OCI-LY7 (cell line): ENCODE results near the gene THOP1. TPM values are rescaled to one million over a fixed set of nuclear protein-coding genes. Genes with fewer than 3 reads are reported as not detected.

Experiments
- BruUV-seq: library from RNA; stranded (reverse); fragments of 400-500 nt; replicated peaks from 2 replicates; lab custom pipeline; 2021; lab: Mats Ljungman, UMichigan
- CTCF ChIA-PET: fragments of 300-600 bp; sonication (Branson Sonifier 250); formaldehyde crosslinking; loops from one replicate; lab custom pipeline; 2022; ENCODE audit warnings: antibody characterized with exemption; ENCODE audit not compliant: unreplicated experiment; lab: Charles Lee
- POLR2A ChIA-PET: fragments of 300-600 bp; sonication (Branson Sonifier 250); formaldehyde crosslinking; loops from one replicate; lab custom pipeline; 2022; ENCODE audit warnings: antibody characterized with exemption; lab: Charles Lee
- DNase-seq: peaks from one replicate; pipeline ENCODE4 v3.0.0-alpha.2; 2015; ENCODE audit warnings: low spot score
- H2AFZ ChIP-seq: fragments of 200-600 bp; sonication (generic), shearing (Covaris generic); 2 replicates; pipeline ENCODE4 v1.6.1; 2014; ENCODE audit warnings: mild to moderate bottlenecking, antibody characterized with exemption, low read length, moderate library complexity
- H3K27ac ChIP-seq: fragments of 200-600 bp; sonication (generic); 2 replicates; pipeline ENCODE4 v1.5.1; 2014; ENCODE audit warnings: mixed run types, low read depth, mild to moderate bottlenecking, moderate library complexity, low read length, inconsistent platforms; ENCODE audit not compliant: poor library complexity, severe bottlenecking
- H3K36me3 ChIP-seq: fragments of 200-600 bp; sonication (generic); 2 replicates; pipeline ENCODE4 v1.6.1; 2014; ENCODE audit warnings: mild to moderate bottlenecking, antibody characterized with exemption, low read length, moderate library complexity, mixed read lengths; ENCODE audit not compliant: insufficient read depth
- H3K4me1 ChIP-seq: fragments of 200-600 bp; sonication (generic); 2 replicates; pipeline ENCODE4 v1.5.1; 2014; ENCODE audit warnings: mild to moderate bottlenecking, low read length; ENCODE audit not compliant: insufficient read depth, poor library complexity, severe bottlenecking
- H3K4me2 ChIP-seq: fragments of 200-600 bp; sonication (generic); 2 replicates; pipeline ENCODE4 v1.6.1; 2014; ENCODE audit warnings: mild to moderate bottlenecking, low read length
- H3K4me3 ChIP-seq: fragments of 200-600 bp; sonication (generic); 2 replicates; pipeline ENCODE4 v1.5.1; 2014; ENCODE audit warnings: mild to moderate bottlenecking, low read depth, low read length; ENCODE audit not compliant: poor library complexity, severe bottlenecking
- H3K79me2 ChIP-seq: fragments of 200-600 bp; sonication (generic); 2 replicates; pipeline ENCODE4 v1.6.1; 2016; ENCODE audit warnings: low read depth, mild to moderate bottlenecking, low read length, moderate library complexity, mixed read lengths; ENCODE audit not compliant: insufficient read depth
- H3K9me2 ChIP-seq: fragments of 200-600 bp; sonication (generic); 2 replicates; pipeline ENCODE4 v1.6.1; 2016; ENCODE audit warnings: mild to moderate bottlenecking, low read length, mixed read lengths; ENCODE audit not compliant: insufficient read depth
- H3K9me3 ChIP-seq: fragments of 200-600 bp; sonication (generic); 2 replicates; pipeline ENCODE4 v1.6.1; 2014; ENCODE audit warnings: mild to moderate bottlenecking, mixed run types, low read length, mixed read lengths
- H4K20me1 ChIP-seq: fragments of 200-600 bp; sonication (generic); 2 replicates; pipeline ENCODE4 v1.6.1; 2014; ENCODE audit warnings: mild to moderate bottlenecking, antibody characterized with exemption, low read length, moderate library complexity, mixed read lengths; ENCODE audit not compliant: insufficient read depth
- CTCF ChIP-seq: fragments of 200-600 bp; sonication (generic); conservative IDR thresholded peaks from 2 replicates; pipeline ENCODE4 v1.5.1; 2014; ENCODE audit warnings: mild to moderate bottlenecking, antibody characterized with exemption, low read length, moderate library complexity, mixed read lengths
- EZH2phosphoT487 ChIP-seq: fragments of 200-600 bp; sonication (generic); IDR thresholded peaks from 2 replicates; pipeline ENCODE4 v1.6.1; 2018; ENCODE audit warnings: low read depth, borderline replicate concordance, mild to moderate bottlenecking, mixed run types, antibody characterized with exemption, low read length, moderate library complexity, mixed read lengths
- intact Hi-C: fragments of 100-400 bp; cut with micrococcal nuclease; formaldehyde crosslinking; loops from one replicate; pipeline ENCODE4 v1.10.0; 2022; ENCODE audit not compliant: unreplicated experiment
- total RNA-seq, 2 experiments: library from RNA; depleted of rRNA in 1 of 2; stranded (reverse); fragments of >200 nt in 1 of 2; shearing (Covaris generic) in 1 of 2; gene quantifications; 2 replicates each; pipeline ENCODE4 v1.2.3, GENCODE V29; 2014 to 2022

THOP1 gene
- total RNA-seq, 2 experiments from 2014 or later = 170 to 191 TPM

GRCh38 chr19:2798158-2798685 is 12.9 kb downstream of the THOP1 start:
- Histone ChIP-seq H4K20me1 (no peaks in the 10 kb centered on the region; the same call in 1 of the 2 replicates), H2AFZ (no peak overlapping the region), H3K4me1 (no peaks in the 10 kb centered on the region), H3K27ac (no peak overlapping the region), H3K4me2 (no peak overlapping the region), H3K4me3 (no peak overlapping the region), H3K79me2 (no peaks in the 10 kb centered on the region), H3K36me3 (peaks cover 96% of the 10 kb centered on the region), H3K9me3 (no peaks in the 10 kb centered on the region), H3K9me2 (no peaks in the 10 kb centered on the region)
- DNase-seq = no peak
- intact Hi-C loops = no loop called here
- TF ChIP-seq EZH2phosphoT487 (no peak), CTCF (no peak)
- POLR2A ChIA-PET = no interaction called here
- CTCF ChIA-PET = no interaction called here
- BruUV-seq = no TSS peak

- Histone ChIP-seq H3K9me2 (no peaks in the 10 kb centered on the region), H4K20me1 (no peaks in the 10 kb centered on the region; the same call in 1 of the 2 replicates), H3K27ac (no peak overlapping the region), H3K79me2 (no peaks in the 10 kb centered on the region), H2AFZ (no peak overlapping the region), H3K4me3 (no peak overlapping the region), H3K4me1 (no peaks in the 10 kb centered on the region), H3K9me3 (no peaks in the 10 kb centered on the region), H3K4me2 (no peak overlapping the region), H3K36me3 (peaks cover 96% of the 10 kb centered on the region)
- POLR2A ChIA-PET = no interaction called here
- no peak for DNase-seq
- BruUV-seq = no TSS peak
- intact Hi-C loops = no loop called here
- CTCF ChIA-PET = no interaction called here
- TF ChIP-seq EZH2phosphoT487 = no peak
- no peak for TF ChIP-seq CTCF
These were observed 13.4 kb downstream of the THOP1 start for GRCh38 chr19:2798733-2799132.

- Histone ChIP-seq H3K27ac (no peak overlapping the region), H3K9me2 (no peaks in the 10 kb centered on the region), H3K9me3 (no peaks in the 10 kb centered on the region), H4K20me1 (no peaks in the 10 kb centered on the region; the same call in 1 of the 2 replicates), H3K79me2 (no peaks in the 10 kb centered on the region), H3K4me2 (no peak overlapping the region), H3K36me3 (peaks cover 96% of the 10 kb centered on the region), H3K4me3 (no peak overlapping the region), H2AFZ (no peak overlapping the region), H3K4me1 (no peaks in the 10 kb centered on the region)
- BruUV-seq = no TSS peak
- DNase-seq = no peak
- ChIA-PET POLR2A (no interaction called here), CTCF (no interaction called here)
- intact Hi-C loops = no loop called here
- no peak for TF ChIP-seq EZH2phosphoT487
- no peak for TF ChIP-seq CTCF
These were observed 14.1 kb downstream of the THOP1 start for GRCh38 chr19:2799273-2800020.
